Naive B cell (primary cell): ENCODE measurements around the gene ERICH6B. TPM values are rescaled to one million over a fixed set of nuclear protein-coding genes. Genes with fewer than 3 reads are reported as not detected.

Experiments
- ATAC-seq, 2 donors: fragments of 150-1000 bp; cut with Tn5 transposase; 2 replicates each; pipeline ENCODE4 v1.10.0; 2021; ENCODE audit warnings: low read depth in 2 of 2, mild to moderate bottlenecking in 2 of 2, moderate library complexity in 2 of 2
- DNase-seq: peaks from one replicate; pipeline ENCODE4 v3.0.0; 2022
- H3K27ac Mint-ChIP-seq, 6 donors: one replicate each; pipeline ENCODE4 v1.8.0; 2020 to 2022; ENCODE audit warnings: mild to moderate bottlenecking in 6 of 6, mixed read lengths in 6 of 6, moderate library complexity in 5 of 6, inconsistent platforms in 2 of 6
- H3K27me3 Mint-ChIP-seq, 3 donors: one replicate each; pipeline ENCODE4 v1.8.0; 2021 to 2022; ENCODE audit warnings: mixed read lengths in 3 of 3, mild to moderate bottlenecking in 1 of 3
- H3K36me3 Mint-ChIP-seq, 2 donors: one replicate each; pipeline ENCODE4 v1.8.0; 2020 to 2022; ENCODE audit warnings: mixed read lengths in 2 of 2, inconsistent platforms in 1 of 2, mild to moderate bottlenecking in 1 of 2
- H3K4me1 Mint-ChIP-seq, 3 donors: one replicate each; pipeline ENCODE4 v1.8.0; 2020 to 2022; ENCODE audit warnings: mixed read lengths in 3 of 3, inconsistent platforms in 1 of 3, mild to moderate bottlenecking in 1 of 3, moderate library complexity in 1 of 3
- H3K4me3 Mint-ChIP-seq, 8 donors: one replicate each; pipeline ENCODE4 v1.8.0; 2020 to 2022; ENCODE audit warnings: mild to moderate bottlenecking in 8 of 8, mixed read lengths in 8 of 8, moderate library complexity in 8 of 8, inconsistent platforms in 2 of 8
- H3K9me3 Mint-ChIP-seq, 7 donors: one replicate each; pipeline ENCODE4 v1.8.0; 2020 to 2022; ENCODE audit warnings: mixed read lengths in 7 of 7, mild to moderate bottlenecking in 5 of 7, inconsistent platforms in 2 of 7, moderate library complexity in 1 of 7
- polyA plus RNA-seq, 6 donors: library from polyadenylated mRNA; unstranded; fragments of 300-500 nt; fragmentation: Illumina TruSeq; gene quantifications; one replicate each; pipeline ENCODE4 v1.2.3, GENCODE V29; 2021; ENCODE audit warnings: low read depth in 6 of 6

ERICH6B gene
- polyA plus RNA-seq, 6 donors from 2014 or later: not detected

GRCh38 chr13:45594227-45594626, 21.3 kb downstream of the ERICH6B start:
- H3K9me3 Mint-ChIP-seq: peaks cover 0 to 6% (median 3%) of the 10 kb centered on the region in 7 donors
- H3K36me3 Mint-ChIP-seq: no peaks in the 10 kb centered on the region
- no peak overlapping the region for H3K27ac Mint-ChIP-seq
- H3K4me3 Mint-ChIP-seq: no peak overlapping the region
- H3K4me1 Mint-ChIP-seq: no peaks in the 10 kb centered on the region
- H3K27me3 Mint-ChIP-seq: peaks cover 20 to 38% (median 30%) of the 10 kb centered on the region in 3 donors
- DNase-seq (no peak), ATAC-seq (no peak)

DNA sequence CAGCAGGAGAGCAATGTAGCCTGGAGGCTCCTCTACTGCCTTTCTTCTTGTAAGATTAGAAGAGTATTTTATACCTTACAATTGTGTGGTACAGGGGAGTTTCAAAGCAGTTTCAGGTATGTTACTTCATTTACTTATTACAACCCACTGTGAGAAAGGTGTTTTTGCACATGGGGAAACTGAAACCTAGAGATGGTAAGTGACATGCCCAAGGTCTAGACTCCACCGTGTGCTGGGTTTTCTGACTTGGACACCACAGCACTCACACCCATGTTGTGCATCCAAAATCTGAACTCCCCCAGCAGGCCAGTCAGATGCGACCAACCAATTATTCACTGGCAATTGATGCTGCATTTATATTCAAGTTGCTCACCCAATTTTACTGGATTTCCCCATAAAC, 22.8 kb downstream of the ERICH6B start:
- peaks cover 0 to 6% (median 3%) of the 10 kb centered on the region in 7 donors for H3K9me3 Mint-ChIP-seq
- no peak for DNase-seq
- peaks cover 15 to 33% (median 24%) of the 10 kb centered on the region in 3 donors for H3K27me3 Mint-ChIP-seq
- no peaks in the 10 kb centered on the region for H3K4me1 Mint-ChIP-seq
- ATAC-seq: no peak
- H3K36me3 Mint-ChIP-seq: no peaks in the 10 kb centered on the region
- no peak overlapping the region for H3K27ac Mint-ChIP-seq
- H3K4me3 Mint-ChIP-seq: no peak overlapping the region

DNA sequence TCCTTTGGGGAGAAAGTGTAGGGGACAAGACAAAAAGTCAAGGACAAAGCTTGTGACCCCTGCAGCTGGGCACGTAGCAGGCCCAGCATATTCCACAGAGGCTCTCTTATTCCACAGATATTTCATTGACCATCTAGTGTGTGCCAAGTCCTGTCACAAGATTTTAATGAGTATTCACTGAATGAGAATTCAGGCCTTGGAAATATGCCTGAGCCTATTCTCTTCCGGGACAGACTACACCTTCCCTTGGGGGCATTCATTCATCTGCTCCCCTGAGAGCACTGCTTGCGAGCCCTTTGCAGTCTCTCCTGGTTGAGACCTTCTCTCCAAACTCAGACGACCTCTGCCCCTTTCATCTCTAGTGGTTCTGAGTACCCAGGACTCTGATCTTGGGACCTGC, 25.5 kb downstream of the ERICH6B start:
- H3K27ac Mint-ChIP-seq: no peak overlapping the region
- DNase-seq (no peak), ATAC-seq (no peak)
- H3K9me3 Mint-ChIP-seq: peaks cover 0 to 3% (median 0%) of the 10 kb centered on the region in 7 donors
- H3K27me3 Mint-ChIP-seq: peaks cover 4 to 32% (median 19%) of the 10 kb centered on the region in 3 donors
- no peak overlapping the region for H3K4me3 Mint-ChIP-seq
- H3K4me1 Mint-ChIP-seq: no peaks in the 10 kb centered on the region
- no peaks in the 10 kb centered on the region for H3K36me3 Mint-ChIP-seq

DNA sequence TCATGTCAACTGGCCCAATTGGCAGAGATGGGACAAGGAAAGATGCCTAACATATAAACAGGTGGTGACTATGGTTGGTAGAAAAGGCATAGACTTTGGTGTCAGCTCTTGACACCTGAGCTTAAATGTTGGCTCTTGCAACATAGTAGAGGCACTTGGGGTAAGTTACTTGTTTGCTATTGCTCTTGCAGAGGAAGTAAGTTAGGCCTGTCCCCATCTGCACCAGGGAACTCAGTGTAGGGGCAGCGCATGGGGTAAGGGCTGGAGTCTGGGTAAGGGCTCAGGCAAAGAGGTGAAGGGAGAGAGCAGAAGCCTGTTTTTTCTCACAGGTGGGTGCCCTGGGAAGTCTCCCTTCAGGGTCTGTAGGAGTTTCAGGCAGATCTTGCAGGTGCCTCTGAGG, 27.6 kb downstream of the ERICH6B start:
- H3K27ac Mint-ChIP-seq: no peak overlapping the region
- DNase-seq (no peak), ATAC-seq (no peak)
- H3K9me3 Mint-ChIP-seq: peaks cover 0 to 5% (median 0%) of the 10 kb centered on the region in 7 donors
- no peak overlapping the region for H3K4me3 Mint-ChIP-seq
- no peaks in the 10 kb centered on the region for H3K4me1 Mint-ChIP-seq
- H3K36me3 Mint-ChIP-seq: no peaks in the 10 kb centered on the region
- peaks cover 0 to 27% (median 14%) of the 10 kb centered on the region in 3 donors for H3K27me3 Mint-ChIP-seq

- Mint-ChIP-seq H3K27me3 (peaks cover 4 to 21% (median 20%) of the 10 kb centered on the region in 3 donors), H3K27ac (no peak overlapping the region), H3K9me3 (peaks cover 0 to 2% (median 0%) of the 10 kb centered on the region in 7 donors), H3K36me3 (no peaks in the 10 kb centered on the region), H3K4me1 (no peaks in the 10 kb centered on the region), H3K4me3 (no peak overlapping the region)
- ATAC-seq: no peak
- DNase-seq: no peak
Measured at GRCh38 chr13:45584816-45585215, 30.7 kb downstream of the ERICH6B start.

- Mint-ChIP-seq H3K4me1 (no peaks in the 10 kb centered on the region), H3K27me3 (peaks cover 4 to 33% (median 32%) of the 10 kb centered on the region in 3 donors), H3K4me3 (no peak overlapping the region), H3K36me3 (no peaks in the 10 kb centered on the region), H3K9me3 (peaks cover 0 to 4% (median 0%) of the 10 kb centered on the region in 7 donors), H3K27ac (no peak overlapping the region)
- DNase-seq (no peak), ATAC-seq (no peak)
Measured at GRCh38 chr13:45582408-45583076, 33.0 kb downstream of the ERICH6B start.

GRCh38 chr13:45576466-45576865, 39.1 kb downstream of the ERICH6B start:
- no peak for DNase-seq
- Mint-ChIP-seq H3K9me3 (peaks cover 0 to 2% (median 0%) of the 10 kb centered on the region in 7 donors), H3K36me3 (no peaks in the 10 kb centered on the region), H3K27ac (no peak overlapping the region), H3K4me3 (no peak overlapping the region), H3K4me1 (no peaks in the 10 kb centered on the region), H3K27me3 (peaks cover 2 to 48% (median 41%) of the 10 kb centered on the region in 3 donors)
- ATAC-seq: no peak

- Mint-ChIP-seq H3K9me3 (peaks cover 0 to 2% (median 0%) of the 10 kb centered on the region in 7 donors), H3K27ac (no peak overlapping the region), H3K27me3 (peaks cover 5 to 50% (median 48%) of the 10 kb centered on the region in 3 donors), H3K4me3 (no peak overlapping the region), H3K36me3 (no peaks in the 10 kb centered on the region), H3K4me1 (no peaks in the 10 kb centered on the region)
- DNase-seq: no peak
- no peak for ATAC-seq
Measured at GRCh38 chr13:45575830-45576180, 39.7 kb downstream of the ERICH6B start.

- peaks cover 0 to 2% (median 0%) of the 10 kb centered on the region in 7 donors for H3K9me3 Mint-ChIP-seq
- DNase-seq (no peak), ATAC-seq (no peak)
- H3K27ac Mint-ChIP-seq: no peak overlapping the region
- no peaks in the 10 kb centered on the region for H3K36me3 Mint-ChIP-seq
- H3K27me3 Mint-ChIP-seq: peaks cover 5 to 50% (median 49%) of the 10 kb centered on the region in 3 donors
- H3K4me3 Mint-ChIP-seq: no peak overlapping the region
- no peaks in the 10 kb centered on the region for H3K4me1 Mint-ChIP-seq
Measured at GRCh38 chr13:45575146-45575829, 40.3 kb downstream of the ERICH6B start.

GRCh38 chr13:45565331-45565730, 50.2 kb downstream of the ERICH6B start:
- Mint-ChIP-seq H3K27me3 (peaks cover 4 to 22% (median 9%) of the 10 kb centered on the region in 3 donors), H3K4me1 (no peaks in the 10 kb centered on the region), H3K4me3 (no peak overlapping the region), H3K27ac (no peak overlapping the region), H3K36me3 (peaks cover 0 to 7% of the 10 kb centered on the region in 2 donors), H3K9me3 (peaks cover 0 to 15% (median 8%) of the 10 kb centered on the region in 7 donors)
- no peak for DNase-seq
- ATAC-seq: no peak

GRCh38 chr13:45564133-45564776, 51.3 kb downstream of the ERICH6B start:
- Mint-ChIP-seq H3K4me1 (no peaks in the 10 kb centered on the region), H3K27ac (no peak overlapping the region), H3K36me3 (peaks cover 0 to 7% of the 10 kb centered on the region in 2 donors), H3K4me3 (no peak overlapping the region), H3K27me3 (peaks cover 4 to 22% (median 13%) of the 10 kb centered on the region in 3 donors), H3K9me3 (peaks cover 0 to 15% (median 8%) of the 10 kb centered on the region in 7 donors)
- no peak for DNase-seq
- no peak for ATAC-seq

DNA sequence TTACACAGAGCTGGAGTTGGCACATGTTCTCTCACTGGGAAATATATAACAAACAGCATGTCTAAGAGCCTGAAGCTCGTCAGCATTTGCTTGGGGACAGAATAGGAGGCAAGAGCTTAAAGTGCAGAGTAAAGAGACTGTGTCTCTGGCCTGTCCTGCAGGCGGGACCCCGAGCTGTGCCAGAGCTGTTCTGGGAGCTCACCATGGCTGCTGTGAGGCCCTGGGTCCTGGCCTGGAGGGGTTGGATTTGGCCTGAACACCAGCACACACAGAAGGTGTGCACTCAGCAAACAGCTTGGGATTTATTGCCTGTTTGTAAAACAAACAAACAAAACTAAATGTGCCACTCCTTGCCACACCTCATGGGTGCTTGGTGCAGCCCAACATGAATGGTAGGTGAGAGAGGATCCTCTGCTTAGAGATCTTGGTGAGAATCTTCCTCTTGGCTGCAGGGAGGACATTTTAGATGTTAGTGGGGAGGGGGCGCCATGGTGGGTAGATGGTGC, 60.9 kb downstream of the ERICH6B start:
- peaks cover 0 to 4% of the 10 kb centered on the region in 2 donors for H3K36me3 Mint-ChIP-seq
- no peak overlapping the region for H3K27ac Mint-ChIP-seq
- ATAC-seq (no peak), DNase-seq (no peak)
- no peaks in the 10 kb centered on the region for H3K4me1 Mint-ChIP-seq
- H3K27me3 Mint-ChIP-seq: peaks cover 0 to 14% (median 0%) of the 10 kb centered on the region in 3 donors
- H3K4me3 Mint-ChIP-seq: no peak overlapping the region
- H3K9me3 Mint-ChIP-seq: peaks cover 0 to 20% (median 3%) of the 10 kb centered on the region in 7 donors

- Mint-ChIP-seq H3K36me3 (no peaks in the 10 kb centered on the region), H3K9me3 (no peaks in the 10 kb centered on the region), H3K4me1 (no peaks in the 10 kb centered on the region), H3K27ac (no peak overlapping the region), H3K27me3 (peaks cover 0 to 25% (median 14%) of the 10 kb centered on the region in 3 donors), H3K4me3 (no peak overlapping the region)
- ATAC-seq: no peak
- no peak for DNase-seq
Measured at GRCh38 chr13:45548281-45548680, 67.3 kb downstream of the ERICH6B start.
